GM12864 (cell line): ENCODE measurements around the gene PABPC3.

Experiments used
- DNase-seq: peaks from one replicate; pipeline ENCODE4 v3.0.0-alpha.2; 2011; ENCODE audit warnings: low read depth
- H3K4me3 ChIP-seq: 2 replicates; pipeline ENCODE4 v1.5.1; 2011; ENCODE audit warnings: mild to moderate bottlenecking, low read depth, low read length, control low read depth
- TF ChIP-seq, protein P1 (sequence below): IDR thresholded peaks from 2 replicates; pipeline ENCODE4 v1.5.1; 2011; ENCODE audit warnings: low read depth, mild to moderate bottlenecking, moderate library complexity, low read length, control low read depth, inconsistent platforms; ENCODE audit errors: missing control alignments

PABPC3 gene

DNA sequence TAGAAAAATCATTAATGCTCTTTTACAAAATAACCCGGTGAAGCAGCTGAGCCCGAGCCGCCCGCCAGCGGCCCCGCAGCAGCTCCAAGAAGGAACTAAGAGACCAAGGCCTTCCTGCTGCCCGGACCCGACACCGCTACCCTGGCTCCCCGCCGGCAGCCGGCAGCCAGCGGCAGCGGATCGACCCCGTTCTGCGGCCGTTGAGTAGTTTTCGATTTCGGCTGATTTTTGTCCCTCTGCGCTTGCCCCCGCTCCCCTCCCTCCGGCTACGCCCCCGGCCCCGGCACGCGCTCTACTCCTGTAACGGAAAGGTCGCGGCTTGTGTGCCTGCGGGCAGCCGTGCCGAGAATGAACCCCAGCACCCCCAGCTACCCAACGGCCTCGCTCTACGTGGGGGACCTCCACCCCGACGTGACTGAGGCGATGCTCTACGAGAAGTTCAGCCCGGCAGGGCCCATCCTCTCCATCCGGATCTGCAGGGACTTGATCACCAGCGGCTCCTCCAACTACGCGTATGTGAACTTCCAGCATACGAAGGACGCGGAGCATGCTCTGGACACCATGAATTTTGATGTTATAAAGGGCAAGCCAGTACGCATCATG is at the start of gene PABPC3:
PABPC3 (plus strand) TSS at position 286 of the 603 bp plus-strand sequence; CDS start at position 349, 63 bp downstream.
- H3K4me3 ChIP-seq = no peak within 1 kb of the TSS
- DNase-seq = no peak
- TF ChIP-seq, protein P1, sequence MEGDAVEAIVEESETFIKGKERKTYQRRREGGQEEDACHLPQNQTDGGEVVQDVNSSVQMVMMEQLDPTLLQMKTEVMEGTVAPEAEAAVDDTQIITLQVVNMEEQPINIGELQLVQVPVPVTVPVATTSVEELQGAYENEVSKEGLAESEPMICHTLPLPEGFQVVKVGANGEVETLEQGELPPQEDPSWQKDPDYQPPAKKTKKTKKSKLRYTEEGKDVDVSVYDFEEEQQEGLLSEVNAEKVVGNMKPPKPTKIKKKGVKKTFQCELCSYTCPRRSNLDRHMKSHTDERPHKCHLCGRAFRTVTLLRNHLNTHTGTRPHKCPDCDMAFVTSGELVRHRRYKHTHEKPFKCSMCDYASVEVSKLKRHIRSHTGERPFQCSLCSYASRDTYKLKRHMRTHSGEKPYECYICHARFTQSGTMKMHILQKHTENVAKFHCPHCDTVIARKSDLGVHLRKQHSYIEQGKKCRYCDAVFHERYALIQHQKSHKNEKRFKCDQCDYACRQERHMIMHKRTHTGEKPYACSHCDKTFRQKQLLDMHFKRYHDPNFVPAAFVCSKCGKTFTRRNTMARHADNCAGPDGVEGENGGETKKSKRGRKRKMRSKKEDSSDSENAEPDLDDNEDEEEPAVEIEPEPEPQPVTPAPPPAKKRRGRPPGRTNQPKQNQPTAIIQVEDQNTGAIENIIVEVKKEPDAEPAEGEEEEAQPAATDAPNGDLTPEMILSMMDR = no peak

DNA sequence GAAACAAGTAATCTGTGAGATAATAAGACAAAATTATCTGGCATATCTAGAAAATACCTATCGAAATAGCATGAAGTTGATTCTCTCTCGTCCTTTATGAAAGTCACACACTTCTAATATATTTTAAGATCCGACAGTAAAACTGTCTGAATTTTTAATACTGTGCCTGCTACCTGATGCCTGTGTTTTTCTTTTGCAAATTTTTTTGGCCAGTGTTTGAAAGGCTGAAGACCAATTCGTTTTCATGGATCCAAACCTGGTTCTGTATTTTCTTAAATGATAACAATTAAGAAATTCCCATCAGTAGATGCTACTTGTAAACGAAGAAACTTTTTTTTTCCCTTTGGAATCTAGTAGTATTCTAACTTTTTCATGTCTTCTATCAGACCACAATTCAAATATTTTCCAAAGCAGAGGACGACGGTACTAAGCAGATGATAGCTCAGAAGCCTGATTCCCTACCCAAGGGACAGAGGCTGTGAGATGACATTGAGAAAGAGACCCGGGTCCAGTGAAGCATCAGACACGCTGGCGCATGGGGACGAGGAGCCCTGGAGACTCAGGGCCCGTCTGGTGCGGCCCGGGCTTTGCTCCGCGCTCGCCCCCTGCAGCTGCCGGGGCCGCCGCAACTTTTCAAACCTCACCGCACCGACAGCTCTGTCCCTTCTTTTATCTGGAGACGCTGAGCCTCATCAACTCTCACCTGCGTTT is 49.5 kb upstream of the PABPC3 start:
- H3K4me3 ChIP-seq = no peak overlapping the region
- DNase-seq = no peak
- TF ChIP-seq, protein P1 = no peak

DNA sequence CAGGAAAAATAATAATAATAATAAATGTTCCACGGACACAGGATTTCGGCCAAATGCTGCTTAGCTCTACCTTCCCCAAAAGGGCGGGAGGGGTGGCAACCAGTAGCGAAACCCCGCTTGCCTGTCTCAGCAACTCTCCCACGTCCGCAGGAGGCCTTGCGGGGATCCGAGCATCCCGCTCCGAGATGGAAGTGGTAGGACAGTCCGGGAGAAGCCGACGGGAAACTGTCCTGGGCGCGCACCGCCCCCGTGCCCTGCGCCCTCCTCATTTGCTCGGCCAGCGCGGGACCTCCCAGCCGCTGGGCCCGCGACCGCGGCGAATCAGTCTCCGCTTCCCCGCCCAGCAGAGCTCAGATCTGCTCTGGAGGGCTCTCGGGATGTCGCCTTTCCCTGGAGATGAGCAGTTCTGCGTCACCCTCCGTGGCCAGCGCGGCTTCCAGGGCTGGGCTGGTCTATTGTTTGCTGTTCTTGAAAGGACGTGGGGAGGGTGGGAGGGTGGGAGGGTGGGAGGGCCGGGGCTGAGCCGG is 48.9 kb upstream of the PABPC3 start:
- DNase-seq = no peak
- H3K4me3 ChIP-seq = no peak overlapping the region
- TF ChIP-seq, protein P1 = no peak

DNA sequence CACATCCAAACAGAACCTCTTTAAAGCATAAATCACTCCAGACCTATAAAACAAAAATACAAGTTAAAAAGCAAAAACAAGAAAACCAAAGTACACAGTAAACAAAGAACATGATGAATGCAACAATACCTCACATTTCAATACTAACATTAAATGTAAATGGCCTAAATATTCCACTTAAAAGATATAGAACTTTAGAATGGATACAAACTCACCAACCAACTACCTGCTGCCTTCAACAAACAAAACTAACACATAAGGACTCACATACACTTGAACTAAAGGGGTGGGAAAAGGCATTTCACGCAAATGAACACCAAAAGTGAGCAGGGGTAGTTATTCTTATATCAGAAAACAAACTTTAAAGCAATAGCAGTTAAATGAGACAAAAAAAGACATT is 44.9 kb upstream of the PABPC3 start:
- TF ChIP-seq, protein P1 = no peak
- no peak for DNase-seq
- H3K4me3 ChIP-seq = no peak overlapping the region

DNA sequence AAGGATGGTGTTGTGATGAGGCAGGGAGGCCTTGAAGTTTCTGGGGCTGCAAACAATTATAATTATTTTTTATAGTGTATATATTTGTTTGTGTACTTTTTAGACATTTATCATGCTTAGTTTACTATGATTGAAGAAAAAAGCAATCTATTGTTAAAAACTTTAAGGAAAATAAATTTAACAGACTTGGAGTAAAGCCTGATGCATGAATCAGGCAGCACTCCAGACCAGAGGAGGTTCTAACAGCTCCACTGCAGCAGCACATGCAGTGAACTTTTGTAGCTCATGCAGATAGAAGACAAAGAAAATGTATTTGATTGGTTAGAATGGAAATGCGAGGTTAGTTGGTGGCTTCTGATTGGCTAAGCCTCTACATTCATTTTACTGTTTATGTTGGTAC is 36.8 kb upstream of the PABPC3 start:
- DNase-seq = no peak
- H3K4me3 ChIP-seq = no peak overlapping the region
- TF ChIP-seq, protein P1 = no peak

DNA sequence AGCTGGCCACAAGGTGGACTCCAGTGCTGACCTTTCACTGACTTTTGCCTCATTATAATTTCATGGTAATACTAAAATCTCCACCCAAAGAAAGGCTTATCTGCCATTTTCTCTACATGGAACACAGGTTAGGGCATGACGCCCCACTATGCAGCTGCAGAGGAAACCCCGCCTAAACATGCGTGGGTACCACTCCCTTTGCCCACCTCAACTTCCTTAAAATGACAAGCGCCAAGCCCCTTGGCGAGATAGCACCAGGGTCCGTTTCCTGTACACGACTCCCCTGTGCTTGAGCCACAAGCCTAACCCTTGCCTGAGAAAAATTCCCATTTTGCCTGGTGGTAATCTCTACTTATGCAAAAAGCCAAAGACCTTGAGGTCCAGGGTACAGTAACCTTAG is 36.0 kb upstream of the PABPC3 start:
- no peak overlapping the region for H3K4me3 ChIP-seq
- DNase-seq = no peak
- TF ChIP-seq, protein P1 = no peak
